H1 (cell line): ENCODE data around the gene SURF4. TPM values are rescaled to one million over a fixed set of nuclear protein-coding genes. Genes with fewer than 3 reads are reported as not detected.

Experiments
- CTCF ChIA-PET: fragments of 300-600 bp; sonication (Branson Sonifier 250); formaldehyde crosslinking; loops from one replicate; lab custom pipeline; 2021; ENCODE audit not compliant: partially characterized antibody; lab: Charles Lee
- POLR2A ChIA-PET: fragments of 300-600 bp; sonication (Branson Sonifier 250); formaldehyde crosslinking; loops from one replicate; lab custom pipeline; 2021; ENCODE audit warnings: inconsistent platforms; ENCODE audit not compliant: partially characterized antibody; lab: Charles Lee
- DNase-seq, 2 experiments: peaks; one replicate each; pipeline versions ENCODE4 v3.0.0 to v3.0.0-alpha.2; 2010 to 2022; ENCODE audit warnings: low spot score in 2 of 2, low read depth in 1 of 2, mixed read lengths in 1 of 2
- FAIRE-seq: peaks from 2 replicates; lab custom pipeline; 2011; peaks lifted over from hg19 to GRCh38; lab: Jason Lieb, UNC
- H2AFZ ChIP-seq: 2 replicates; pipeline ENCODE4 v1.8.1; 2012; ENCODE audit warnings: low read length, inconsistent platforms
- H2AK5ac ChIP-seq: 2 replicates; pipeline ENCODE4 v1.6.1; 2013; ENCODE audit warnings: low read depth, low read length
- H2BK120ac ChIP-seq: replicated peaks from 2 replicates; pipeline ENCODE3; 2013; ENCODE audit warnings: low read depth, low read length, inconsistent platforms
- H2BK12ac ChIP-seq: 2 replicates; pipeline ENCODE4 v1.6.1; 2013; ENCODE audit warnings: low read depth, low read length
- H2BK15ac ChIP-seq: 2 replicates; pipeline ENCODE4 v1.6.1; 2013; ENCODE audit warnings: low read length
- H2BK20ac ChIP-seq: 2 replicates; pipeline ENCODE4 v1.6.1; 2013; ENCODE audit warnings: low read length
- H2BK5ac ChIP-seq: 2 replicates; pipeline ENCODE4 v1.6.1; 2013; ENCODE audit warnings: low read depth, low read length
- H3K14ac ChIP-seq: 2 replicates; pipeline ENCODE4 v1.6.1; 2013; ENCODE audit warnings: inconsistent platforms; ENCODE audit not compliant: insufficient read length
- H3K18ac ChIP-seq: 2 replicates; pipeline ENCODE4 v1.6.1; 2013; ENCODE audit warnings: low read length; ENCODE audit errors: extremely low read depth
- H3K23ac ChIP-seq: 2 replicates; pipeline ENCODE4 v1.6.1; 2013; ENCODE audit warnings: inconsistent platforms; ENCODE audit not compliant: insufficient read length
- H3K23me2 ChIP-seq: 2 replicates; pipeline ENCODE4 v1.6.1; 2013; ENCODE audit warnings: low read depth, low read length
- H3K27ac ChIP-seq: 2 replicates; pipeline ENCODE4 v1.6.1; 2011; ENCODE audit warnings: low read depth, low read length, inconsistent platforms
- H3K27me3 ChIP-seq, 4 experiments: replicated peaks in 1 of 4; 1 replicate in 1 of 4; 2 replicates in 3 of 4; pipeline versions ENCODE4 v1.6.1 to v1.8.1; 2011 to 2013; ENCODE audit warnings: low read length in 3 of 4, mild to moderate bottlenecking in 3 of 4, inconsistent platforms in 2 of 4, mixed read lengths in 2 of 4, moderate library complexity in 1 of 4; ENCODE audit not compliant: control insufficient read depth in 3 of 4, insufficient read depth in 3 of 4; ENCODE audit errors: extremely low read depth in 1 of 4
- H3K36me3 ChIP-seq, 4 experiments: 2 replicates each; pipeline versions ENCODE4 v1.6.1 to v1.8.1; 2011 to 2013; ENCODE audit warnings: mild to moderate bottlenecking in 4 of 4, low read length in 3 of 4, moderate library complexity in 2 of 4, control low read depth in 1 of 4, inconsistent platforms in 1 of 4; ENCODE audit not compliant: insufficient read depth in 4 of 4, control insufficient read depth in 2 of 4
- H3K4ac ChIP-seq: replicated peaks from 2 replicates; pipeline ENCODE3; 2013; ENCODE audit warnings: low read length, low read depth, mixed read lengths, inconsistent platforms; ENCODE audit not compliant: insufficient read length
- H3K4me1 ChIP-seq, 4 experiments: replicated peaks in 1 of 4; 1 replicate in 1 of 4; 2 replicates in 3 of 4; pipeline versions ENCODE4 v1.6.1 to v1.8.1; 2011 to 2013; ENCODE audit warnings: low read length in 3 of 4, inconsistent platforms in 2 of 4, mixed read lengths in 1 of 4; ENCODE audit not compliant: insufficient read depth in 4 of 4, control insufficient read depth in 3 of 4
- H3K4me2 ChIP-seq, 2 experiments: 2 replicates each; pipeline versions ENCODE4 v1.6.1 to v1.8.1; 2011 to 2013; ENCODE audit warnings: low read depth in 2 of 2, low read length in 2 of 2, control low read depth in 1 of 2, inconsistent platforms in 1 of 2, mild to moderate bottlenecking in 1 of 2; ENCODE audit not compliant: insufficient read depth in 1 of 2
- H3K4me3 ChIP-seq, 4 experiments: fragments of 200-600, 300-600 bp in 1 of 4; sonication (generic), shearing (Covaris generic), sonication (Bioruptor Twin) in 1 of 4; 2 replicates each; pipeline versions ENCODE4 v1.5.1 to v1.8.1; 2011 to 2016; ENCODE audit warnings: low read length in 4 of 4, low read depth in 3 of 4, control low read depth in 2 of 4, inconsistent platforms in 2 of 4, mild to moderate bottlenecking in 2 of 4, mixed read lengths in 1 of 4, moderate library complexity in 1 of 4; ENCODE audit not compliant: insufficient read depth in 2 of 4; ENCODE audit errors: extremely low read depth in 1 of 4
- H3K56ac ChIP-seq: replicated peaks from 2 replicates; pipeline ENCODE3; 2013; ENCODE audit warnings: low read depth, mild to moderate bottlenecking, mixed read lengths, low read length, inconsistent platforms; ENCODE audit not compliant: insufficient read length
- H3K79me1 ChIP-seq: 2 replicates; pipeline ENCODE4 v1.6.1; 2013; ENCODE audit warnings: low read depth, low read length, control low read depth
- H3K79me2 ChIP-seq, 2 experiments: 2 replicates each; pipeline versions ENCODE4 v1.6.1 to v1.8.1; 2012 to 2013; ENCODE audit warnings: low read length in 2 of 2, mild to moderate bottlenecking in 2 of 2, inconsistent platforms in 1 of 2; ENCODE audit not compliant: insufficient read depth in 2 of 2, control insufficient read depth in 1 of 2
- H3K9ac ChIP-seq, 4 experiments: replicated peaks in 1 of 4; 1 replicate in 1 of 4; 2 replicates in 3 of 4; pipeline versions ENCODE4 v1.6.1 to v1.8.1; 2011 to 2013; ENCODE audit warnings: low read depth in 3 of 4, low read length in 3 of 4, control low read depth in 2 of 4, mild to moderate bottlenecking in 2 of 4, moderate library complexity in 2 of 4, inconsistent platforms in 1 of 4; ENCODE audit errors: extremely low read depth in 1 of 4
- H3K9me3 ChIP-seq, 2 experiments: 2 replicates each; pipeline versions ENCODE4 v1.6.1 to v1.8.1; 2012 to 2013; ENCODE audit warnings: mild to moderate bottlenecking in 2 of 2, moderate library complexity in 2 of 2, control low read depth in 1 of 2, inconsistent platforms in 1 of 2, low read depth in 1 of 2, low read length in 1 of 2, mixed read lengths in 1 of 2; ENCODE audit not compliant: insufficient read depth in 2 of 2
- H4K20me1 ChIP-seq, 2 experiments: replicated peaks in 1 of 2; 2 replicates each; pipeline versions ENCODE3 to v1.8.1; 2011 to 2013; ENCODE audit warnings: inconsistent platforms in 2 of 2, low read length in 2 of 2, mild to moderate bottlenecking in 1 of 2; ENCODE audit not compliant: insufficient read depth in 2 of 2, control insufficient read depth in 1 of 2
- H4K5ac ChIP-seq: 2 replicates; pipeline ENCODE4 v1.6.1; 2013; ENCODE audit warnings: low read length, low read depth, mixed read lengths, inconsistent platforms; ENCODE audit not compliant: insufficient read length
- H4K8ac ChIP-seq: 2 replicates; pipeline ENCODE4 v1.8.0; 2013; ENCODE audit warnings: mild to moderate bottlenecking, moderate library complexity, low read length, inconsistent platforms; ENCODE audit not compliant: insufficient read depth; ENCODE audit errors: extremely low read depth
- H4K91ac ChIP-seq: replicated peaks from 2 replicates; pipeline ENCODE3; 2013; ENCODE audit warnings: low read length, mixed read lengths, inconsistent platforms; ENCODE audit not compliant: insufficient read length
- CBX5 ChIP-seq: fragments of 300-800, 300-1000 bp; sonication (generic); IDR thresholded peaks from 2 replicates; pipeline ENCODE4 v1.7.1; 2016; ENCODE audit warnings: antibody characterized with exemption, low read length, low read depth
- CBX8 ChIP-seq: fragments of 300-800, 300-1000 bp; sonication (generic); IDR thresholded peaks from 2 replicates; pipeline ENCODE4 v1.7.1; 2016; ENCODE audit warnings: low read depth, low read length, borderline replicate concordance
- CTBP2 ChIP-seq: IDR thresholded peaks from 2 replicates; pipeline ENCODE4 v1.7.0; 2011; ENCODE audit warnings: borderline replicate concordance, mild to moderate bottlenecking, moderate library complexity, mixed read lengths, low read length; ENCODE audit not compliant: insufficient read depth, insufficient read length
- FOSL1 ChIP-seq: IDR thresholded peaks from 2 replicates; pipeline ENCODE4 v1.6.1; 2011; ENCODE audit warnings: mild to moderate bottlenecking, low read depth, low read length, moderate library complexity; ENCODE audit not compliant: insufficient read depth
- HDAC2 ChIP-seq, 2 experiments: fragments of 300-600 bp in 1 of 2; sonication (generic) in 1 of 2; IDR thresholded peaks; 2 replicates each; pipeline ENCODE4 v1.6.1; 2011 to 2012; ENCODE audit warnings: low read depth in 2 of 2, low read length in 2 of 2, mild to moderate bottlenecking in 2 of 2, moderate library complexity in 2 of 2, borderline replicate concordance in 1 of 2, inconsistent platforms in 1 of 2
- JUN ChIP-seq: IDR thresholded peaks from 2 replicates; pipeline ENCODE4 v1.6.1; 2011; ENCODE audit warnings: low read depth, mild to moderate bottlenecking, improper control_type of control experiment, low read length
- NANOG ChIP-seq: IDR thresholded peaks from 2 replicates; pipeline ENCODE4 v1.6.1; 2011; ENCODE audit warnings: low read length, low read depth, mild to moderate bottlenecking, inconsistent platforms; ENCODE audit not compliant: insufficient read depth, poor library complexity, severe bottlenecking
- NRF1 ChIP-seq: IDR thresholded peaks from 2 replicates; pipeline ENCODE4 v1.6.1; 2011; ENCODE audit warnings: mild to moderate bottlenecking, low read depth, low read length, improper control_type of control experiment
- SP2 ChIP-seq: IDR thresholded peaks from 2 replicates; pipeline ENCODE4 v1.6.1; 2012; ENCODE audit warnings: mild to moderate bottlenecking, low read length, inconsistent platforms
- TBP ChIP-seq: IDR thresholded peaks from 2 replicates; pipeline ENCODE4 v1.6.1; 2011; ENCODE audit warnings: low read depth, low read length, improper control_type of control experiment
- TEAD4 ChIP-seq: IDR thresholded peaks from 2 replicates; pipeline ENCODE4 v1.6.1; 2012; ENCODE audit warnings: low read depth, low read length, inconsistent platforms, mixed read lengths
- ZNF274 ChIP-seq: IDR thresholded peaks from 2 replicates; pipeline ENCODE4 v1.7.0; 2012; ENCODE audit warnings: low read length, borderline replicate concordance; ENCODE audit errors: extremely low read depth
- WGBS, 2 experiments: shearing (Covaris generic) in 1 of 2; methylation state at CpG; one replicate each; pipeline versions ENCODE4 v1.1.6 to v1.1.7; 2013 to 2015; ENCODE audit warnings: low lambda C conversion rate in 2 of 2, mixed read lengths in 2 of 2, inconsistent platforms in 1 of 2, low coverage in 1 of 2, missing lambda C conversion rate in 1 of 2; ENCODE audit not compliant: insufficient replicate concordance in 2 of 2, insufficient coverage in 1 of 2, insufficient read length in 1 of 2; ENCODE audit errors: extremely low coverage in 1 of 2, missing lambda C conversion rate in 1 of 2; 5-methylcytosine and 5-hydroxymethylcytosine counted together
- polyA plus RNA-seq, 7 experiments: library from polyadenylated mRNA; depleted of rRNA in 3 of 7; stranded (reverse) in 5 of 7; unstranded in 2 of 7; fragments of >200 nt in 5 of 7; fragments of 200-250 nt in 2 of 7; gene quantifications; 1 replicate in 5 of 7; 2 replicates in 1 of 7; 4 replicates in 1 of 7; pipeline versions ENCODE4 v1.2.1 to v1.2.3, GENCODE V29; 2011 to 2013; ENCODE audit warnings: missing spikeins in 2 of 7, mixed read lengths in 2 of 7
- total RNA-seq: library from RNA; stranded (reverse); fragmentation: NEBNext Ultra II Directional; extraction: Animal tissue kit (Norgen Biotek cat#: 25700); gene quantifications from 2 replicates; pipeline ENCODE4 v1.2.1, GENCODE V29; 2021

The SURF4 gene
- total and polyA plus RNA-seq, 2 of the 8 experiments (the other 6 are each of a cell fraction or from before 2014, with no cell fraction given) = 176 to 182 TPM

DNA sequence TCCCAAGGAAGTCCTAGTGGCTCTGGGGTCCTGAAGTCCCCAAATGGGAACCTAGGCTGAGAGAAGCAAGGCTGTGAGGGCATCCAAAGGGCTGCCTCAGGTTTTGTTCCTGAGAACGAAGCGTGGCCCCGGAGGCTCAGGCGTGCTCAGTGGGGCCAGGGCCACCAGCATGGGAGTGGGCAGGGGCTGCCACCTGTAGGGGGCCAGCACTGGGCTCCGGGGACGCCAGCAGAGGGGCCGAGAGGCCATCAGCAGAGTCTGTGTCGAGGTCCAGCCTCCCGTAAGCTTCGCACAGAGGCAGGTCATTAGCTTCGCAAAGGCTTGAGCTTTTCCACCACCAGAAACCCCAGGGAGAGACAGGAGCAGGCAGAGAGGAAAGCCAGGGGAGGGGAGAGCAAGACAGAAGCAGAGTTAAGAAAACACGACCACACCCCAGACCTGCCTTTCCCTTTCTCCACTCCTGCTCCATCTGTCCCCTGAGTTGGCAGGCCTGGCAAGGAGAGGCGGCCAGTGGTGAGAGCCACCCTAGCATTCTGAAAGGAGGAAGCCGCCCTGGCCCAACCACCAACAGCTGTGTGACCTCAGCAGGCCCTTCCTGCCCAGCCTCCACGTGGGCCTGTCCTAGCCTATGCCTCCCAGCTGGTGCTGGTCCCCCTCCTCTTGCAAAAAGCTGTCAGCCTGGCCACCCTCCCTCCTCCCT is 34.3 kb downstream of the SURF4 start:
- Histone ChIP-seq H4K91ac (no peak overlapping the region), H4K8ac (no peak overlapping the region), H3K4me1 (peaks cover 0 to 3% (median 3%) of the 10 kb centered on the region in 4 experiments; a peak in 5 of 7 replicates), H3K4me2 (no peak overlapping the region), H3K4me3 (no peak overlapping the region), H3K27me3 (no peaks in the 10 kb centered on the region), H3K79me1 (peaks cover 17% of the 10 kb centered on the region), H3K9ac (no peak overlapping the region), H3K23me2 (peaks cover 1% of the 10 kb centered on the region; the same call in 1 of the 2 replicates), H2AK5ac (no peak overlapping the region), H4K20me1 (peaks cover 12 to 31% of the 10 kb centered on the region in 2 experiments), H2BK15ac (no peak overlapping the region), H3K56ac (no peak overlapping the region), H3K14ac (no peak overlapping the region), H3K79me2 (peaks cover 4 to 15% of the 10 kb centered on the region in 2 experiments; a peak in 3 of 4 replicates), H2BK12ac (no peak overlapping the region), H2BK20ac (no peak overlapping the region), H4K5ac (no peak overlapping the region), H3K9me3 (no peaks in the 10 kb centered on the region), H3K27ac (no peak overlapping the region), H3K18ac (no peak overlapping the region), H3K36me3 (peaks cover 31 to 70% (median 53%) of the 10 kb centered on the region in 4 experiments), H2BK120ac (no peak overlapping the region), H2AFZ (no peak overlapping the region), H3K4ac (no peak overlapping the region), H3K23ac (no peak overlapping the region), H2BK5ac (no peak overlapping the region)
- 86% methylated on average over 13 of the region's 15 CpGs; no CpG with 5 or more reads in 1 of the 2 experiments for WGBS, 2 experiments
- FAIRE-seq = no peak
- DNase-seq = no peak
- ChIA-PET POLR2A (interaction anchor here (0.8 to 14.8 kb wide), 4 partner anchors 11 to 119 kb away, joined by 3 to 303 read pairs (median 14); partner anchors contain the start of genes ADAMTS13, MED22, RPL7A and SURF1), CTCF (interaction anchor here (0.7 to 5.5 kb wide), 30 partner anchors 8 to 227 kb away, joined by 3 to 45 read pairs (median 5); partner anchors contain the start of genes SLC2A6 and SURF1)
- TF ChIP-seq CBX5 (no peak), JUN (no peak), ZNF274 (no peak), HDAC2 (IDR thresholded peaks at IDR 0.05; ENCODE audit: borderline replicate concordance in 1 of 2, low read depth in 2 of 2, low read length in 2 of 2) (no peak), TBP (no peak), NANOG (no peak), TEAD4 (no peak), FOSL1 (no peak), CBX8 (no peak), CTBP2 (no peak), SP2 (no peak), NRF1 (no peak)
